Central memory CD8-positive, alpha-beta T cell (primary cell): ENCODE results near the gene CCDC7.
"Not testable (repeated sequence)": the region's sequence is repeated elsewhere in the genome, so short reads cannot be mapped to it uniquely, and the experiment has no call there.

Experiments used
- ATAC-seq: fragments of 150-1000 bp; cut with Tn5 transposase; replicated peaks from 2 replicates; pipeline ENCODE4 v1.10.0; 2022; ENCODE audit warnings: mild to moderate bottlenecking, moderate FRiP score, moderate number of reproducible peaks; ENCODE audit not compliant: poor library complexity, severe bottlenecking; ENCODE audit errors: extremely low read depth
- DNase-seq, 2 donors: peaks; one replicate each; pipeline ENCODE4 v3.0.0; 2021; ENCODE audit warnings: low spot score in 2 of 2
- H3K27ac Mint-ChIP-seq: one replicate; pipeline ENCODE4 v1.8.0; 2022; ENCODE audit warnings: low read depth, mild to moderate bottlenecking, moderate library complexity, mixed read lengths
- H3K27me3 Mint-ChIP-seq: one replicate; pipeline ENCODE4 v1.8.0; 2022; ENCODE audit warnings: mixed read lengths
- H3K36me3 Mint-ChIP-seq: one replicate; pipeline ENCODE4 v1.8.0; 2022; ENCODE audit warnings: mild to moderate bottlenecking, moderate library complexity, mixed read lengths; ENCODE audit not compliant: insufficient read depth
- H3K4me1 Mint-ChIP-seq: one replicate; pipeline ENCODE4 v1.8.0; 2022; ENCODE audit warnings: mixed read lengths
- H3K4me3 Mint-ChIP-seq: one replicate; pipeline ENCODE4 v1.8.0; 2022; ENCODE audit warnings: mild to moderate bottlenecking, moderate library complexity, mixed read lengths
- H3K9me3 Mint-ChIP-seq: one replicate; pipeline ENCODE4 v1.8.0; 2022; ENCODE audit warnings: mixed read lengths

CCDC7 gene

GRCh38 chr10:32477499-32477898 lies 31.6 kb downstream of the CCDC7 start:
- Mint-ChIP-seq H3K36me3 (peaks cover 21% of the 10 kb centered on the region), H3K4me3 (no peak overlapping the region), H3K4me1 (peaks cover 6% of the 10 kb centered on the region), H3K27me3 (no peaks in the 10 kb centered on the region), H3K9me3 (peaks cover 5% of the 10 kb centered on the region), H3K27ac (no peak overlapping the region)
- DNase-seq (no peak), ATAC-seq (no peak)

- DNase-seq, result no peak
- Mint-ChIP-seq H3K4me1 (peaks cover 17% of the 10 kb centered on the region), H3K27ac (no peak overlapping the region), H3K27me3 (no peaks in the 10 kb centered on the region), H3K4me3 (no peak overlapping the region), H3K9me3 (peaks cover 5% of the 10 kb centered on the region), H3K36me3 (peaks cover 24% of the 10 kb centered on the region)
- no peak for ATAC-seq
These were observed 35.7 kb downstream of the CCDC7 start for GRCh38 chr10:32481606-32482005.

- Mint-ChIP-seq H3K36me3 (peaks cover 19% of the 10 kb centered on the region), H3K4me1 (peaks cover 17% of the 10 kb centered on the region)
- not testable (repeated sequence) for ATAC-seq
These were observed 37.1 kb downstream of the CCDC7 start for GRCh38 chr10:32483019-32483502.

GRCh38 chr10:32488038-32488437 lies 42.1 kb downstream of the CCDC7 start:
- H3K9me3 Mint-ChIP-seq, H3K27me3 Mint-ChIP-seq, H3K4me3 Mint-ChIP-seq, H3K27ac Mint-ChIP-seq, DNase-seq, ATAC-seq: not testable (repeated sequence)
- Mint-ChIP-seq H3K36me3 (peaks cover 14% of the 10 kb centered on the region), H3K4me1 (peaks cover 32% of the 10 kb centered on the region)

More at GRCh38 chr10:32483019-32483502, 37.1 kb downstream of the CCDC7 start:
- not testable (repeated sequence) for H3K4me3 Mint-ChIP-seq, H3K27ac Mint-ChIP-seq, H3K9me3 Mint-ChIP-seq, H3K27me3 Mint-ChIP-seq, DNase-seq

GRCh38 chr10:32489158-32489557 lies 43.2 kb downstream of the CCDC7 start:
- ATAC-seq (no peak), DNase-seq (no peak)
- Mint-ChIP-seq H3K27ac (no peak overlapping the region), H3K36me3 (peaks cover 12% of the 10 kb centered on the region), H3K9me3 (peaks cover 6% of the 10 kb centered on the region), H3K27me3 (no peaks in the 10 kb centered on the region), H3K4me1 (peaks cover 32% of the 10 kb centered on the region), H3K4me3 (no peak overlapping the region)

GRCh38 chr10:32489901-32490300 lies 44.0 kb downstream of the CCDC7 start:
- Mint-ChIP-seq H3K4me3 (no peak overlapping the region), H3K9me3 (peaks cover 6% of the 10 kb centered on the region), H3K4me1 (peaks cover 32% of the 10 kb centered on the region), H3K27ac (no peak overlapping the region), H3K36me3 (peaks cover 10% of the 10 kb centered on the region), H3K27me3 (no peaks in the 10 kb centered on the region)
- ATAC-seq (no peak), DNase-seq (no peak)

GRCh38 chr10:32494562-32494961 lies 48.6 kb downstream of the CCDC7 start:
- H3K27ac Mint-ChIP-seq, H3K27me3 Mint-ChIP-seq, H3K36me3 Mint-ChIP-seq, DNase-seq, H3K9me3 Mint-ChIP-seq, H3K4me3 Mint-ChIP-seq, ATAC-seq: not testable (repeated sequence)
- peaks cover 36% of the 10 kb centered on the region for H3K4me1 Mint-ChIP-seq

- H3K9me3 Mint-ChIP-seq, DNase-seq, H3K27me3 Mint-ChIP-seq, ATAC-seq, H3K36me3 Mint-ChIP-seq, H3K27ac Mint-ChIP-seq, H3K4me3 Mint-ChIP-seq: not testable (repeated sequence)
- H3K4me1 Mint-ChIP-seq, result peaks cover 36% of the 10 kb centered on the region
These were observed 54.2 kb downstream of the CCDC7 start for GRCh38 chr10:32500136-32500535.

GRCh38 chr10:32501906-32502305 lies 56.0 kb downstream of the CCDC7 start:
- H3K27me3 Mint-ChIP-seq, result no peaks in the 10 kb centered on the region
- no peaks in the 10 kb centered on the region for H3K36me3 Mint-ChIP-seq
- peaks cover 27% of the 10 kb centered on the region for H3K4me1 Mint-ChIP-seq
- no peak overlapping the region for H3K4me3 Mint-ChIP-seq
- H3K27ac Mint-ChIP-seq, result no peak overlapping the region
- peaks cover 5% of the 10 kb centered on the region for H3K9me3 Mint-ChIP-seq
- ATAC-seq (no peak), DNase-seq (no peak)

GRCh38 chr10:32505762-32506420 lies 60.0 kb downstream of the CCDC7 start:
- not testable (repeated sequence) for H3K27ac Mint-ChIP-seq, H3K4me1 Mint-ChIP-seq, DNase-seq, ATAC-seq, H3K9me3 Mint-ChIP-seq, H3K27me3 Mint-ChIP-seq, H3K4me3 Mint-ChIP-seq, H3K36me3 Mint-ChIP-seq

GRCh38 chr10:32511599-32511998 lies 65.7 kb downstream of the CCDC7 start:
- peaks cover 5% of the 10 kb centered on the region for H3K4me1 Mint-ChIP-seq
- DNase-seq (no peak), ATAC-seq (no peak)
- no peaks in the 10 kb centered on the region for H3K27me3 Mint-ChIP-seq
- H3K27ac Mint-ChIP-seq, result no peak overlapping the region
- no peaks in the 10 kb centered on the region for H3K9me3 Mint-ChIP-seq
- peaks cover 3% of the 10 kb centered on the region for H3K36me3 Mint-ChIP-seq
- no peak overlapping the region for H3K4me3 Mint-ChIP-seq

- H3K27me3 Mint-ChIP-seq, result no peaks in the 10 kb centered on the region
- H3K9me3 Mint-ChIP-seq, result peaks cover 6% of the 10 kb centered on the region
- no peak overlapping the region for H3K4me3 Mint-ChIP-seq
- no peaks in the 10 kb centered on the region for H3K36me3 Mint-ChIP-seq
- no peak for ATAC-seq
- no peak overlapping the region for H3K27ac Mint-ChIP-seq
- H3K4me1 Mint-ChIP-seq, result peaks cover 6% of the 10 kb centered on the region
- DNase-seq, result no peak
These were observed 70.9 kb downstream of the CCDC7 start for GRCh38 chr10:32516567-32517495.

- no peak for ATAC-seq
- peaks cover 2% of the 10 kb centered on the region for H3K36me3 Mint-ChIP-seq
- H3K27me3 Mint-ChIP-seq, result no peaks in the 10 kb centered on the region
- H3K27ac Mint-ChIP-seq, result no peak overlapping the region
- H3K4me1 Mint-ChIP-seq, result peaks cover 15% of the 10 kb centered on the region
- DNase-seq, result no peak
- no peak overlapping the region for H3K4me3 Mint-ChIP-seq
- no peaks in the 10 kb centered on the region for H3K9me3 Mint-ChIP-seq
These were observed 84.3 kb downstream of the CCDC7 start for GRCh38 chr10:32530231-32530630.
